UCSD-AML1 (cell line): ENCODE data around the gene AOC2.
"Not testable (repeated sequence)": the region's sequence is repeated elsewhere in the genome, so short reads cannot be mapped to it uniquely, and the experiment has no call there.

Experiments used
- DNase-seq: peaks from one replicate; lab custom pipeline; 2025; ENCODE audit not compliant: unreplicated experiment; lab: John Stamatoyannopoulos, UW

AOC2 gene

GRCh38 chr17:42853004-42853403, 8.6 kb downstream of the AOC2 start:
- no peak for DNase-seq

GRCh38 chr17:42853597-42853967, 9.2 kb downstream of the AOC2 start:
- DNase-seq: no peak

GRCh38 chr17:42853968-42854790, 9.8 kb downstream of the AOC2 start:
- no peak for DNase-seq

- DNase-seq: no peak
These were observed 10.7 kb downstream of the AOC2 start for GRCh38 chr17:42855048-42855596.

GRCh38 chr17:42856093-42856492, 11.7 kb downstream of the AOC2 start:
- not testable (repeated sequence) for DNase-seq

- DNase-seq: not testable (repeated sequence)
These were observed 12.1 kb downstream of the AOC2 start for GRCh38 chr17:42856516-42856915.

- no peak for DNase-seq
These were observed 13.0 kb downstream of the AOC2 start for GRCh38 chr17:42857389-42857788.

GRCh38 chr17:42865638-42866094, 21.3 kb downstream of the AOC2 start:
- no peak for DNase-seq

- DNase-seq: no peak
These were observed 21.8 kb downstream of the AOC2 start for GRCh38 chr17:42866216-42866615.

GRCh38 chr17:42866631-42867575, 22.5 kb downstream of the AOC2 start:
- DNase-seq: no peak

- not testable (repeated sequence) for DNase-seq
These were observed 23.4 kb downstream of the AOC2 start for GRCh38 chr17:42867694-42868261.

- DNase-seq: no peak
These were observed 24.0 kb downstream of the AOC2 start for GRCh38 chr17:42868338-42868737.

- DNase-seq: no peak
These were observed 27.3 kb downstream of the AOC2 start for GRCh38 chr17:42871647-42872046.

- DNase-seq: no peak
These were observed 28.0 kb downstream of the AOC2 start for GRCh38 chr17:42872251-42872965.

GRCh38 chr17:42873315-42873714, 28.9 kb downstream of the AOC2 start:
- no peak for DNase-seq

- not testable (repeated sequence) for DNase-seq
These were observed 29.7 kb downstream of the AOC2 start for GRCh38 chr17:42873932-42874695.

- DNase-seq: no peak
These were observed 32.7 kb downstream of the AOC2 start for GRCh38 chr17:42877037-42877436.

GRCh38 chr17:42878123-42878880, 33.9 kb downstream of the AOC2 start:
- no peak for DNase-seq
